ENCODE data around the gene TRIP4. TPM values are rescaled to one million over a fixed set of nuclear protein-coding genes. Genes with fewer than 3 reads are reported as not detected.

The TRIP4 gene
- total RNA-seq, 1 experiment from 2014 or later: 21.7 TPM

DNA sequence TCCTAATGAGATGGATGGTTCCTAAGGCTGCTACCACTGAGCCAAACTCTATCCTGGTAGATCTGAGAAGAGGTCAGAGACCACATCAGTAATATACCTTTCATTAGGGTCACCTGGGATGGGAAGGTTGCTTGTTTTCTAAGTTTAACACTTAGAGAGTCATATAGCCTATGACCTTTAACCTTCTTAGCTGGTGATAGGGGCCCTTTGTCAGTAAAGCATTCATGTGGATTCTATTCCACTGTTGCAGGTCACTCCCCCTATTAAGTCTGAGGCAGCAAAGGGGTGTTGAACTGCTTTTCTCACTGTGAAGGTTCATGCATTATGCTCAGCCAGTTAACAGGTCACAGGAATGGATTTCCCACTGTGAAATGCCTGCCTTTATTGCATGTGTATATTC, 66.6 kb downstream of the TRIP4 start:
- Histone ChIP-seq H3K79me2 (ENCODE audit: insufficient read depth, low read length) (no peaks in the 10 kb centered on the region), H3K14ac (ENCODE audit: insufficient read depth, low read length) (no peak overlapping the region), H3K23me2 (ENCODE audit: insufficient read length, low read depth, low read length, poor library complexity, severe bottlenecking) (no peaks in the 10 kb centered on the region), H4K8ac (replicated peaks; ENCODE audit: insufficient read length, low read depth, low read length) (no peak overlapping the region), H3K23ac (ENCODE audit: insufficient read length, low read depth, low read length) (no peak overlapping the region), H2BK20ac (ENCODE audit: low read depth, low read length, poor library complexity, severe bottlenecking) (no peak overlapping the region), H3K4me1 (ENCODE audit: insufficient read depth, low read length) (no peaks in the 10 kb centered on the region; the same call in 1 of the 2 replicates), H2BK15ac (ENCODE audit: low read depth, low read length) (no peak overlapping the region), H3K27me3 (ENCODE audit: insufficient read depth, low read length) (no peaks in the 10 kb centered on the region), H2AFZ (ENCODE audit: low read length) (no peak overlapping the region), H3K9me3 (ENCODE audit: control insufficient read depth, low read depth, low read length) (no peaks in the 10 kb centered on the region), H3K4me2 (ENCODE audit: insufficient read depth, insufficient read length, low read length) (no peak overlapping the region), H3T11ph (ENCODE audit: low read length) (no peak overlapping the region), H2AK5ac (ENCODE audit: insufficient read length, low read length) (no peak overlapping the region), H2BK12ac (ENCODE audit: insufficient read length, low read depth, low read length) (no peak overlapping the region), H3K27ac (ENCODE audit: insufficient read length, low read depth, low read length) (no peak overlapping the region), H4K91ac (ENCODE audit: insufficient read length, low read depth, low read length) (no peak overlapping the region), H2BK120ac (ENCODE audit: low read depth, low read length, poor library complexity, severe bottlenecking) (no peak overlapping the region), H3K79me1 (ENCODE audit: insufficient read depth, low read depth, low read length, poor library complexity, severe bottlenecking) (no peaks in the 10 kb centered on the region), H4K5ac (ENCODE audit: insufficient read length, low read depth, low read length) (no peak overlapping the region), H3K9ac (ENCODE audit: extremely low read depth, insufficient read length, low read length) (no peak overlapping the region), H2BK5ac (ENCODE audit: insufficient read length, low read length) (no peak overlapping the region), H3K56ac (ENCODE audit: insufficient read length, low read depth, low read length) (no peak overlapping the region), H4K20me1 (ENCODE audit: control insufficient read depth, insufficient read depth, insufficient read length) (no peaks in the 10 kb centered on the region), H3K18ac (ENCODE audit: insufficient read length, low read depth, low read length) (no peak overlapping the region), H3K4ac (ENCODE audit: low read depth, low read length) (no peak overlapping the region)
- H3K4me3 Mint-ChIP-seq: no peak overlapping the region
- DNase-seq: no peak
- H3K9me3 Mint-ChIP-seq: no peaks in the 10 kb centered on the region
- no peak overlapping the region; a peak in 1 of 7 replicates for H3K27ac Mint-ChIP-seq
- peaks cover 0 to 5% (median 4%) of the 10 kb centered on the region in 3 experiments; a peak in 3 of 7 replicates for H3K36me3 Mint-ChIP-seq (ENCODE audit: insufficient read depth in 1 of 3, low read depth in 3 of 3)
- H3K4me1 Mint-ChIP-seq: peaks cover 21 to 25% of the 10 kb centered on the region in 2 experiments
- TF ChIP-seq, protein P1, sequence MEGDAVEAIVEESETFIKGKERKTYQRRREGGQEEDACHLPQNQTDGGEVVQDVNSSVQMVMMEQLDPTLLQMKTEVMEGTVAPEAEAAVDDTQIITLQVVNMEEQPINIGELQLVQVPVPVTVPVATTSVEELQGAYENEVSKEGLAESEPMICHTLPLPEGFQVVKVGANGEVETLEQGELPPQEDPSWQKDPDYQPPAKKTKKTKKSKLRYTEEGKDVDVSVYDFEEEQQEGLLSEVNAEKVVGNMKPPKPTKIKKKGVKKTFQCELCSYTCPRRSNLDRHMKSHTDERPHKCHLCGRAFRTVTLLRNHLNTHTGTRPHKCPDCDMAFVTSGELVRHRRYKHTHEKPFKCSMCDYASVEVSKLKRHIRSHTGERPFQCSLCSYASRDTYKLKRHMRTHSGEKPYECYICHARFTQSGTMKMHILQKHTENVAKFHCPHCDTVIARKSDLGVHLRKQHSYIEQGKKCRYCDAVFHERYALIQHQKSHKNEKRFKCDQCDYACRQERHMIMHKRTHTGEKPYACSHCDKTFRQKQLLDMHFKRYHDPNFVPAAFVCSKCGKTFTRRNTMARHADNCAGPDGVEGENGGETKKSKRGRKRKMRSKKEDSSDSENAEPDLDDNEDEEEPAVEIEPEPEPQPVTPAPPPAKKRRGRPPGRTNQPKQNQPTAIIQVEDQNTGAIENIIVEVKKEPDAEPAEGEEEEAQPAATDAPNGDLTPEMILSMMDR (conservative IDR thresholded peaks at IDR 0.05): no peak
- H3K27me3 Mint-ChIP-seq (ENCODE audit: low read depth): no peaks in the 10 kb centered on the region
